Smooth muscle cell (in vitro differentiated cells): Measurements from ENCODE around the gene SMC1A. TPM values are rescaled to one million over a fixed set of nuclear protein-coding genes. Genes with fewer than 3 reads are reported as not detected.

Experiments used
- DNase-seq: peaks from one replicate; lab custom pipeline; 2025; ENCODE audit not compliant: unreplicated experiment; lab: John Stamatoyannopoulos, UW
- H2AFZ ChIP-seq: fragments of 200-600 bp; sonication (generic); 2 replicates; pipeline ENCODE4 v1.6.0; 2016; ENCODE audit warnings: antibody characterized with exemption, low read depth, mild to moderate bottlenecking
- H3F3A ChIP-seq: fragments of 200-600 bp; sonication (generic); 2 replicates; pipeline ENCODE4 v1.6.0; 2017; ENCODE audit warnings: antibody characterized with exemption, low read depth
- H3K27ac ChIP-seq: fragments of 200-600 bp; sonication (generic); 2 replicates; pipeline ENCODE4 v1.5.1; 2016; ENCODE audit warnings: low read depth, mild to moderate bottlenecking
- H3K27me3 ChIP-seq: fragments of 200-600 bp; sonication (generic); 2 replicates; pipeline ENCODE4 v1.6.1; 2016; ENCODE audit warnings: low read depth, mild to moderate bottlenecking
- H3K36me3 ChIP-seq: fragments of 200-600 bp; sonication (generic); 2 replicates; pipeline ENCODE4 v1.5.1; 2016; ENCODE audit warnings: low read depth
- H3K4me1 ChIP-seq: fragments of 200-600 bp; sonication (generic); 2 replicates; pipeline ENCODE4 v1.5.1; 2016; ENCODE audit warnings: low read depth
- H3K4me2 ChIP-seq: fragments of 200-600 bp; sonication (generic); 2 replicates; pipeline ENCODE4 v1.6.0; 2016; ENCODE audit warnings: mild to moderate bottlenecking
- H3K4me3 ChIP-seq: fragments of 200-600 bp; sonication (generic); 2 replicates; pipeline ENCODE4 v1.5.1; 2016; ENCODE audit warnings: mild to moderate bottlenecking
- H3K79me2 ChIP-seq: fragments of 200-600 bp; sonication (generic); 2 replicates; pipeline ENCODE4 v1.6.0; 2016; ENCODE audit warnings: low read depth, mild to moderate bottlenecking
- H3K9ac ChIP-seq: fragments of 200-600 bp; sonication (generic); 2 replicates; pipeline ENCODE4 v1.6.0; 2016; ENCODE audit warnings: low read depth
- H3K9me3 ChIP-seq: fragments of 200-600 bp; sonication (generic); replicated peaks from 2 replicates; pipeline ENCODE4 v1.5.1; 2016; ENCODE audit warnings: low read depth
- H4K20me1 ChIP-seq: fragments of 200-600 bp; sonication (generic); 2 replicates; pipeline ENCODE4 v1.6.0; 2016; ENCODE audit warnings: low read depth
- WGBS: methylation state at CpG from one replicate; pipeline ENCODE4 v1.1.7; 2016; ENCODE audit warnings: low lambda C conversion rate; 5-methylcytosine and 5-hydroxymethylcytosine counted together
- polyA plus RNA-seq: library from polyadenylated mRNA; unstranded; fragments of >200 nt; fragmentation: Nextera tagmentation; extraction: Ambion mirVana; gene quantifications from 2 replicates; pipeline ENCODE4 v1.2.1, GENCODE V29; 2016
- total RNA-seq: library from RNA; depleted of rRNA; stranded (reverse); fragments of >200 nt; gene quantifications from 2 replicates; pipeline ENCODE4 v1.2.3, GENCODE V29; 2014
- TF ChIP-seq, protein P1 (sequence below): fragments of 200-600 bp; sonication (generic); IDR thresholded peaks from 2 replicates; pipeline ENCODE4 v1.5.1; 2017; ENCODE audit warnings: borderline replicate concordance, mild to moderate bottlenecking, antibody characterized with exemption; ENCODE audit not compliant: insufficient read depth, poor library complexity, severe bottlenecking

The SMC1A gene
- total and polyA plus RNA-seq, 2 experiments from 2014 or later, result 18.3 to 19.7 TPM

- TF ChIP-seq, protein P1, sequence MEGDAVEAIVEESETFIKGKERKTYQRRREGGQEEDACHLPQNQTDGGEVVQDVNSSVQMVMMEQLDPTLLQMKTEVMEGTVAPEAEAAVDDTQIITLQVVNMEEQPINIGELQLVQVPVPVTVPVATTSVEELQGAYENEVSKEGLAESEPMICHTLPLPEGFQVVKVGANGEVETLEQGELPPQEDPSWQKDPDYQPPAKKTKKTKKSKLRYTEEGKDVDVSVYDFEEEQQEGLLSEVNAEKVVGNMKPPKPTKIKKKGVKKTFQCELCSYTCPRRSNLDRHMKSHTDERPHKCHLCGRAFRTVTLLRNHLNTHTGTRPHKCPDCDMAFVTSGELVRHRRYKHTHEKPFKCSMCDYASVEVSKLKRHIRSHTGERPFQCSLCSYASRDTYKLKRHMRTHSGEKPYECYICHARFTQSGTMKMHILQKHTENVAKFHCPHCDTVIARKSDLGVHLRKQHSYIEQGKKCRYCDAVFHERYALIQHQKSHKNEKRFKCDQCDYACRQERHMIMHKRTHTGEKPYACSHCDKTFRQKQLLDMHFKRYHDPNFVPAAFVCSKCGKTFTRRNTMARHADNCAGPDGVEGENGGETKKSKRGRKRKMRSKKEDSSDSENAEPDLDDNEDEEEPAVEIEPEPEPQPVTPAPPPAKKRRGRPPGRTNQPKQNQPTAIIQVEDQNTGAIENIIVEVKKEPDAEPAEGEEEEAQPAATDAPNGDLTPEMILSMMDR, result no peak
- H3K27me3 ChIP-seq, result no peaks in the 10 kb centered on the region
- H3K36me3 ChIP-seq, result no peaks in the 10 kb centered on the region
- peaks cover 9% of the 10 kb centered on the region for H3K79me2 ChIP-seq
- peaks cover 7% of the 10 kb centered on the region for H4K20me1 ChIP-seq
- H3K9me3 ChIP-seq, result no peaks in the 10 kb centered on the region
- H3K4me2 ChIP-seq, result no peak overlapping the region
- no peaks in the 10 kb centered on the region for H3K4me1 ChIP-seq
- no peaks in the 10 kb centered on the region for H3F3A ChIP-seq
- no peak overlapping the region for H2AFZ ChIP-seq
- 91% methylated on average over 2 of the region's 2 CpGs for WGBS
- DNase-seq, result no peak
- H3K9ac ChIP-seq, result no peak overlapping the region
- no peak overlapping the region for H3K4me3 ChIP-seq
- H3K27ac ChIP-seq, result no peak overlapping the region
Measured at GRCh38 chrX:53412446-53412845, 10.0 kb downstream of the SMC1A start.

DNA sequence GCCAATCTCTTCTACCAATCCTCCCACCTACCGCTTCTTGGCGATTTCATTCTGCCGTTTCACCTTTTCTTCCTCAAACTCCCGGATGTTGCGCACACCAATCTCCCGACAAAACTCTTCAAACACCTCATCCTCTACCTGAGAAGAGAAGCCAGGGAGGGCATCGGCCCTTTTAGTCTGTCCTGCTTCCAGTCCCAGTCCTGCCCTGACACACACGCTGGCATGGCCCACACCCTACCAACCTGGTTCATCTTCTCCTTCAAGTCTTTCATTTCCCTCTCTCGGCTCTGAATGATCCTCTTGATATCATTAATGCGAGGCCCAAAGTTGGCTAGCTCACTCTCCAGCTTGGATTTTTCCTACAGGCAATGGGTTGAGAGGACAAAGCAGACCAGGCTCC lies 18.9 kb downstream of the SMC1A start:
- H3K4me2 ChIP-seq, result no peak overlapping the region
- no peak overlapping the region for H3K9ac ChIP-seq
- no peaks in the 10 kb centered on the region for H3K79me2 ChIP-seq
- DNase-seq, result no peak
- H3K36me3 ChIP-seq, result no peaks in the 10 kb centered on the region
- no peaks in the 10 kb centered on the region for H3K4me1 ChIP-seq
- no peaks in the 10 kb centered on the region for H3F3A ChIP-seq
- no peak overlapping the region for H3K27ac ChIP-seq
- no peak overlapping the region for H3K4me3 ChIP-seq
- H2AFZ ChIP-seq, result no peak overlapping the region
- no peaks in the 10 kb centered on the region for H3K9me3 ChIP-seq
- H3K27me3 ChIP-seq, result no peaks in the 10 kb centered on the region
- WGBS, result 89% methylated on average over 10 of the region's 10 CpGs
- H4K20me1 ChIP-seq, result no peaks in the 10 kb centered on the region
- TF ChIP-seq, protein P1, result no peak

DNA sequence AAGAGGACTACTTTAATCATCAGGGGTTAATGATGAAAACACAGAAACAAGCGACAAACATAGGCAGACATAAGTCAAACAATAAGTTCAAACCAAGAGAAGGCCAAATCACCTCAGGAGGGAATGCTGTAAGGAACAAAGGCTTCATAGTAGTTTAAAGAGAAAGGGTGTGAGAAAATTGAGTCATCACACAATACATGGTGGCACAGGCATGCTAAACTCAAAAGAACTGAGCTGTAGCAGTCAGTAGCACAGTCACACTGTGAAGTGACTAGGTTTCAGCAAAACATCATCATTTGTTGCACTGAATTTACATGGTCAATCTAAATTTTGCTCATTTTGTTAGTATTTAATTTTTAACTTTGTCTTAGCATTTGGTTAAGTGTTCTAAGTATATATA lies 24.2 kb downstream of the SMC1A start:
- H2AFZ ChIP-seq, result no peak overlapping the region
- H4K20me1 ChIP-seq, result no peaks in the 10 kb centered on the region
- 75% methylated on average over 1 of the region's 1 CpG for WGBS
- H3K9me3 ChIP-seq, result no peaks in the 10 kb centered on the region
- no peak overlapping the region for H3K4me2 ChIP-seq
- H3K9ac ChIP-seq, result no peak overlapping the region
- H3K36me3 ChIP-seq, result no peaks in the 10 kb centered on the region
- no peaks in the 10 kb centered on the region for H3F3A ChIP-seq
- H3K27me3 ChIP-seq, result no peaks in the 10 kb centered on the region
- DNase-seq, result no peak
- no peak overlapping the region for H3K27ac ChIP-seq
- H3K4me1 ChIP-seq, result no peaks in the 10 kb centered on the region
- H3K79me2 ChIP-seq, result no peaks in the 10 kb centered on the region
- no peak overlapping the region for H3K4me3 ChIP-seq
- TF ChIP-seq, protein P1, result no peak

DNA sequence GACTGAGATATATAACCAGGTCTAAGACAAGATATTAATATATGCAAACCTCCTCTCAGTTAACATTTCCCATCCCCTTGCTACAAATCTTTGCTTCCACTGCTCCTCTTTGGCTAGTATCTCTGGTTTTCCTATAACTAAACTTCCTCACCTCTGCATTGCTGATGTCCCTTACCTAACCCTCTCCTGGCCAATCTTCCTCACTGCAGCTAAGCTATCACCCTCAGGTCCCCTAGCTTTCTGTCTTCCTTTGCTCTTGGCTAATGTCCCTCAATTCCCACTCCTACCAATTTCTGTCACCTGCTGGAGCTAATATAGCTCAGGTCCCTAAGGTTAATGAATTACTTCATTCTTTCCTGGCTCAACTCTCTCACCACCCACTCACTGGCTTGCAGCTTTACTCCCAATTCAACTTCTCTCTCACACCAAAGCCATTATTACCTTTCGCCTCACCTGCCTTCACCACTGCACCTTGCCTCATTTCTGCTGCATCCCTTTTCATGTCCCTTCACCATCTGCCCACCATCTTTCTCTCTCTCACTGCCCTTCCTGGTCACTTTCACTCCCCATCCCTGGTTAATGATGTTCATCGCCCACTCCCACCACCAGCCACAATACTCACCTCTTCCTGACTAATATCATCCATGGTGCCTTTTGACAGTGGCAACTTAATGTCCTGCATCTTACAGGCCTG lies 26.7 kb downstream of the SMC1A start:
- DNase-seq, result no peak
- H3K79me2 ChIP-seq, result no peaks in the 10 kb centered on the region
- WGBS, result 77% methylated on average over 2 of the region's 2 CpGs
- no peaks in the 10 kb centered on the region for H3K36me3 ChIP-seq
- H3K4me3 ChIP-seq, result no peak overlapping the region
- H4K20me1 ChIP-seq, result no peaks in the 10 kb centered on the region
- no peak overlapping the region for H3K27ac ChIP-seq
- no peak overlapping the region for H2AFZ ChIP-seq
- H3K4me2 ChIP-seq, result no peak overlapping the region
- H3K9ac ChIP-seq, result no peak overlapping the region
- H3K9me3 ChIP-seq, result no peaks in the 10 kb centered on the region
- no peaks in the 10 kb centered on the region for H3K27me3 ChIP-seq
- TF ChIP-seq, protein P1, result no peak
- no peaks in the 10 kb centered on the region for H3F3A ChIP-seq
- no peaks in the 10 kb centered on the region for H3K4me1 ChIP-seq
